NCI-H2029 treated with DMSO at 0.1 percent for 48 hours (cell line): ENCODE results near the gene TENT5A.

ENCODE experiments used
- DNase-seq: peaks from one replicate; lab custom pipeline; 2025; lab: John Stamatoyannopoulos, UW

Gene TENT5A

DNA sequence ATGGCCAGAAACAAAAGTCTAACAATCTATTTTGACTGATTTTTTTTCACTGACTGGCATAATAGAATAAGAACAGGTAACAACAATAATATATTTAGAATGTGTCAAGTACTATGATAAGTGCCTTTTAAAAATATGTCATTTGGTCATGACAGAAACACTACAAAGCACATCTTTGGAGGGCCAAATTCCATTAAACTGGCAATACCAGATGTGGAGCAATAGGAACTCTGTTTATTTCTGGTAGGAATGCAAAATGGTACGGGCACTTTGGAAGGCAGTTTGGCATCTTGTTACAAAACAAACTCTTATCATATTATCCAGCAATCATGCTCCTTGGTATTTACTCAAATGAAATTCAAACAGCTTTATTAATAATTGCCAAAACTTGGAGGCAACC, 39.3 kb downstream of the TENT5A start:
- no peak for DNase-seq

DNA sequence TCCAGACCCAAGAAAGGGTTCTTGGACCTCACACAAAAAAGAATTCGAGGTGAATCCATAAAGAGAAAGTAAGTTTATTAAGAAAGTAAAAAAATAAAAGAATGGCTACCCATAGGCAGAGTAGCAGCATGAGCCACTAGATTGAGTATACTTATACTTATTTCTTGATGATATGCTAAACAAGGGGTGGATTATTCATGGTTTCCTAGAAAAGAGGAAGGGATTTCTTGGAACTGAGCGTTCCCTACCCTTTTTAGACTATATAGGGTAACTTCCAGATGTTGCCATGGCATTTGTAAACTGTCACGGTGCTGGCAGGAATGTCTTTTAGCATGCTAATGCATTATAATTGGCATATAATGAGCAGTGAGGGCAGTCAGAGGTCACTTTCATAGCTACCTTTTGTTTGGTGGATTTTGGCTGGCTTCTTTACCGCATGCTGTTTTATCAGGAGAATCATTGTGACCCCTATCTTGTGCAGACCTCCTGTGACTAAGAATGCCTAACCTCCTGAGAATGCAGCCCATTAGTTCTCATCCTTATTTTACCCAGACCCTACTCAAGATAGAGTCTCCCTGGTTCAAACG, 44.3 kb downstream of the TENT5A start:
- no peak for DNase-seq

DNA sequence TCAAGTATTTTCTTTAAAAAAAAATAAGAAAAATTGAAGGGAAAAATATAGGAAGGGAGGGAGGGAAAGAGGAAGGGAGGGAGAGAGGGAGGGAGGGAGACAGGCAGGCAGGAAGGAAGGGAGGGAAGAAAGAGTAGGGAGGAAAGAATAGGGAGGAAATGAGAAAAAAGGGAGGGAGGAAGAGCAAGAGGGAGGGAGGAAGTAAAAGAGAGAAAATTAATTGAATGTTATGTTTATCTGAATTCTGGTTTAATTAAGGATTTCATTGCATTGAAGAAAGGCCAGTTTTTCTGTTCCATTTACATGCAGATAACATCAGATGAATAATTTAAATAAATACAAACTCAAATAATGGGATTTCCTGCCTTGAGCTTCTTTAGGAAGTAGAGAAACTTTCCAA, 47.8 kb downstream of the TENT5A start:
- DNase-seq, result no peak

DNA sequence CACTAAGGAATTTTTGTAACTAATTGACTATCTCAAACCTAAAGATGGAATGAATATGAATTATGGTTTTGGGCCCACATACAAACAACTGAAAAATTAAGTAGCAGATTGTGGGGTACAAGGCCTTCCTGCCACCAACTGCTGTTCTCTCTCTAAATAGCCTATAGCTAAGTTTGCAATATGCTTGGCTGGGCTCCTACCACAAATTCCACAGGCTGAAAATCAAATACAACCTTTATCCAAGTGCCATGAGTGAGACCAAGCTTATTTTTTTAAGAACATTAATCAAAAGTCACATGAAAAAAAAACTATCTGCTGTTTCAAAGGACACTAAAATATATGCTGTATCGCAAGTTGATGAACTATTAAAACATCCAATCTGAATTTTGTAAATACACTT, 52.1 kb downstream of the TENT5A start:
- no peak for DNase-seq

DNA sequence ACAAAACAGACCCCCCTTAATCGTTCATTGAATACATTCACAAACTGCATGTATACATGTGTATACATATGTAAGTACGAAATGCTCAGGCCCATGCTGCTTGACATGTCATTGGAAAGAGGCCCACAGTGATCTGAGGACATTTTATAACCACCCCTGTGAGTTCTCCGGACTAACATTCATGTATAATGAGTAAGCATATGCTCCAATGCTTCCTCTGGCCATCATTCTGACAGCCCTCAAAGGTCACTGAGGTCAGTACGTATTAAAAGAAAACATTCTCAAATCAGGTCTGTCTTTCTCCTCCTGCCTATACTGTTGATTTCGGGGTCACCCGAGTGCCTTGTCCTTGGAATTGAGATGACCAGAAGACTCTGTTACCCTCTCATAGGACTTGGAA, 54.9 kb downstream of the TENT5A start:
- no peak for DNase-seq

DNA sequence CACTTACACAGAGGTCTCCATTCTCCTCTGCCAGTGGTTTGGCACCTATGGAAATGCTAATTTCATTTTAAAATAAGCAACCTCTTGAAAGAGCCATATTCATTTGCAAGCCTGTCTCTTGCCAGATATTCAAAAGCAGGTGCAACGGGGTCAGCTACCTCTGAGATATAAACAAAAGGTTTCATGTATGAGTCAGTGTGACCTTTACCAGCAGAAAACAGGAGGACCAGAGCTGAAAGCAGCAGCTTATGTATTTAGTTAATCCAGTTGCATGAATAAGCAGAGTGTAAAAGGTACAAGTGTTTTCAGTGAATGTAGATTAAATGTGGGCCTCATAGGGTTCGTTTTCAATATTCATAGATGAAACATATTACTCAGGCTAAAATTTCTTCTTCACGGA, 56.0 kb downstream of the TENT5A start:
- peak; percentile 48 for DNase-seq
